ENCODE results near the gene TUBE1.
"Not testable (repeated sequence)": the region's sequence is repeated elsewhere in the genome, so short reads cannot be mapped to it uniquely, and the experiment has no call there.

TUBE1 gene

DNA sequence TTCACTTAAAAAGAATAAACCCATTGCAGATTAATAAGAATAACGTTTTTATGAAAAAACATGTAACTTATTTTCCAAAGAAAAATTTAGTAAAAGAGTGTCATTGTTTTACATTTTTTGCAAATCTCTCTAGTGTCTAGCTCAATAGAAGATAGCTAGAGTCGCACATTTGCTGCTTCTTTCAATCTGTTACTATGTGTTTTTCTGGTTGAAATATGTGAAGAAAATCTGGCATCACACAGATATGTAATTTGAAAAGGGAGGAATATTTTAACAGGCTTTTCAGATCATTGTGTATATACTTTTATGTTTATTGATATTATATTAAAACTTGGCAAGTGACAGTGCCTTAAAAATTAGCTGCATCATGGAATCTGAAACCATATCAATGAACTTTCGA lies 24.3 kb downstream of the TUBE1 start:
- DNase-seq (ENCODE audit: low spot score) = no peak

DNA sequence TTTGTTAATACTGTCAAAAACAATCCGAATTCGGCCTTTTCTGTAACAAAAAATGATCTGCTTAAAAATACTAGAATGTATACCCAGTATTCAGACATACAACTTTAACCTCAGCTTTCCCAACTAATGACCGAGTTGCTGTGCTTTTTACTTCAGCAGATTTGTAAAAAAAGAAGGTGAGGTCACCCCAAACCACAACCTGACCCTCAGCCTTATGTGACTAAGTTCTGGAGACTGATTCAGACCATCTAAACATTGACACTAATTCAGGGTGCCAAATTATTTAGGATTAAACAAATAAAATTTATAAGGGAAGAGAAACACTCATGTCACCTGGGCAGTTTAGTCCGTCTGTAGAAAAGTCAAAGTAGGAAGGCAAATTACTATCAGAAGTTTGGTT lies 25.7 kb downstream of the TUBE1 start:
- no peak for DNase-seq (ENCODE audit: low spot score)

DNA sequence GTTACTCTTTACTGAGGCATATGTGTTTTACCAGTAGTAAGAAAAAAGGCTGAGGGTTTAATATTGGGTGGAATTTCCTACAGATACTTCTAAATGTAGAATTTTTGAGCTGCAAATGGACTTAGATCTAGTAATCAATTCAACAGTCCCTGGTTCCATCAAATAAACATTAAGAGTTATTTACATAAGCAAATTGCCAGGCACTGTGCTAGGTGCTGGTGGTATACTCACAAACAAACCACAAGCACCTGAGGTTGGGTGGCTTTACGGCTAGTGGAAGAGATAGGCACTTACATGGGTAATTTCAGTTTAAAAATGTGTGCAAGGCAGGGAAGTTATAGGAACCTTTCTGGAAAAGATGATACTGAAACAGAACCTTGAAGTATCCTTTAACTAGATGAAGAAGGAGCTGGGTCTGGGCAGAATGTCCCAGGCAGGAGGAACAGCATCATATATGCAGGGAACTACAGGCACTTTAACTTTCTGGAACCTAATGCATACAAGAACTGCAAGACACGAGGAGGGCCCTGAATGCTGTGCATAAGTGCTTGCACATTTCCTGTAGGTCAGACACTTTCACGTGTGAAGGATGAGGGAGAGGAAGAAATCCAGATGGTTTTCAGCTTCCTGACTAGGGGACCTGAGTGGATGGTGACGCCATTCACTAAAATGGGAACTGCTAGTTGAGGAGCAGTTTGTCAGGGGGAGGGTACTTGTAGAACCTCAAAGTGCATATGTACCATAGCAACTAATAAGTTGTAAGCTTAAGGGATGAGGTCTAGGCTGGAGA lies 28.8 kb downstream of the TUBE1 start:
- no peak for DNase-seq (ENCODE audit: low spot score)

DNA sequence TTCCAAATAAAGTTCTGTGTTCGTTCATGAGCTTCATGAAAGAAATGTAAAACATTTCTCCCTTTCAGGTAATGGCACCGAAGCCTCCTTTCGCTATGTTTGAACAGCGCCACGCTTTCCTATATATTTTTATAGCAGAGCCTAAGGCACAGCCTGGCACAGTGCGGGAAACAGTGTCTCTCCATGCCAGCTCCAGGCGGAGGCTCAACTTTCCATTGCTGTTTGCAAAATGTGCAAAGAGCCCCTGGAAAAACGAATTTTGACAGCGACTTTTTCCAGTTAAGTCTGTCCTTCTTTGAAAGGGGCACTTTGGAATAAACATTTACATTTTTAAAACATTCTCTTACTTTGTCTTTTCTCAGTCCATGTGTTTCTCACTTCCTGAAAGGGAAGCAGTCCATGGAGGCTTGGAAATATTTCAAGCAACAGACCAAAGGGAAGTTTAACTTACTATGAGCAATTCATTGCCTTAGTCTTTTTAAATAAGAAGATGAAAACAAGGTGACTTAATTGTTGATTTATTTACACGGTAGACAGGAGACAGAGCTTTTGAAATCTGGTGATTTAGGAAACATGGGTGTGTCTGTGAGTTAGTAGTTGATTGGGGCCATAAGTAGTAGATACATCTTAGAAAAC lies 32.6 kb downstream of the TUBE1 start:
- DNase-seq (ENCODE audit: low spot score) = no peak

DNA sequence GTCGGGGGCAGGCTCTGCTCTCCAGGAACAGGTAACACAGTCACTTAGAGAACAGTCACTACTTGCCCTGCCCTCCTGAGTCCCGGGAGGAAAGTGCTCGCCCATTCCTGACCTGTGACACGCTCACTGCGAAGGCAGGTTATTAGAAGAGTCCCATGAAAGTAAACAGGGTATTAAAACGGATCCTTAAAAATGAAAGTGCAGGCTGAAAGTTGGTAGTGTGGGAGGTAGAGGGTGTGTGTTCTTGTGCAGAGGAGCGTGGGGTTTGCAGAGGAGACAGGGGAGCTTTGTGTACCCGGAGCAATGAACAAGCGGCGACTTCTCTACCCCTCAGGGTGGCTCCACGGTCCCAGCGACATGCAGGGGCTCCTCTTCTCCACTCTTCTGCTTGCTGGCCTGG lies 33.3 kb downstream of the TUBE1 start, which contains the start of gene CCN6:
Gene CCN6, plus strand, starts transcription at position 104 of the 400 bp plus-strand sequence. Its CDS starts 254 bp downstream, at position 358.
- DNase-seq (ENCODE audit: low spot score) = no peak

DNA sequence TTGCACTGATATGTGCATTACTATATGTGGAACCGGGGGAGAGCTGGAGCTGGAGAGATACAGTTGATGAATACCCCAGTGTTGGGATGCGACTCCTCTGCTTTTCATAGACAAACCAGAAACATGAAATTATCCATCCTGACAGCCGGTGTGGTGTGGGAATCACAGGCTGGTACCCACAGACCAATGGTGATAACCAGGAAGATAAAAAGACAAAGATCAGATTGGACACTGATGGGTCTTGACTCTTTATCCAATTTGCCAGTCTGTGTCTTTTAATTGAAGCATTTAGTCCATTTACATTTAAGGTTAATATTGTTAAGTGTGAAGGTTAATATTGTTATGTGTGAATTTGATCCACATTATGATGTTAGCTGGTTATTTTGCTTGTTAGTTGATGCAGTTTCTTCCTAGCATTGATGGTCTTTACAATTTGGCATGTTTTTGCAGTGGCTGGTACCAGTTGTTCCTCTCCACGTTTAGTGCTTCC lies 36.0 kb downstream of the TUBE1 start:
- DNase-seq (ENCODE audit: low spot score) = not testable (repeated sequence)

DNA sequence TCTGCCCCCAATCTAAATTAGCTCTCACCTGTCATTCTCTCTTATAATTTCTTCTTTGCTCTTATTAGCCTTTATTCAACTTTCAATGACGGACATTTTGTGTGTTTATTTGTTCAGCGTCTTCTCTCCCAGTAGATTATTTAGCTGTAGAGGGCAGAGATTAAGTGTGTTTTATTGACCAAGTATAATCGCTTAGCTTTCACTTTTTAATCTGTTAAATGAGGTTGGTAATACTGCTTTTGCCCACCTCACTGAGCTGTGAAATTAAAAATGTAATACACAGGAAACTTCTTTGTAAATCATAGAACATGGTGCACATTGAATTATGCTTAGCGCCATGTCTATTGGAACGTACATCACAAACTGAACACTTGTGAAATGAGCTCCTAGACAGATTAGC lies 36.9 kb downstream of the TUBE1 start:
- DNase-seq (ENCODE audit: low spot score) = no peak

DNA sequence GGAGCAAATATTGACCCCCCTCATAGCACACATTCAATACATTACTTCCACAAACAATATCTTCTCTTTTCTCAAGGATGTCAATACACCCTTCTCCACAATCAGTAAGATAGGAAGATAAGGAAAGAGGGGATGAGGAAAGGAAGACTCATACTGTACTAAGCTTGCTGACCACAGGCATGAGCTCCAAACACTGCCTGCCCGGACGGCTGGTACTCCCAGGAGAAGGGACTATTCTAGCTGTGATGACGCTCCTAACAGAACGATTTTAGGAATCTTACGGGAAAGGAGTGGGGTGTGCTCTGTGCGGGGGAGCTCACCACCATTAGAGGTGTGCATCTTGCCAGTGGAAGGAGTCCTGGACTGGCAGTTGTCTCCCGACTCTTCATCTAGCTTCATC lies 37.3 kb downstream of the TUBE1 start:
- DNase-seq (ENCODE audit: low spot score) = no peak

DNA sequence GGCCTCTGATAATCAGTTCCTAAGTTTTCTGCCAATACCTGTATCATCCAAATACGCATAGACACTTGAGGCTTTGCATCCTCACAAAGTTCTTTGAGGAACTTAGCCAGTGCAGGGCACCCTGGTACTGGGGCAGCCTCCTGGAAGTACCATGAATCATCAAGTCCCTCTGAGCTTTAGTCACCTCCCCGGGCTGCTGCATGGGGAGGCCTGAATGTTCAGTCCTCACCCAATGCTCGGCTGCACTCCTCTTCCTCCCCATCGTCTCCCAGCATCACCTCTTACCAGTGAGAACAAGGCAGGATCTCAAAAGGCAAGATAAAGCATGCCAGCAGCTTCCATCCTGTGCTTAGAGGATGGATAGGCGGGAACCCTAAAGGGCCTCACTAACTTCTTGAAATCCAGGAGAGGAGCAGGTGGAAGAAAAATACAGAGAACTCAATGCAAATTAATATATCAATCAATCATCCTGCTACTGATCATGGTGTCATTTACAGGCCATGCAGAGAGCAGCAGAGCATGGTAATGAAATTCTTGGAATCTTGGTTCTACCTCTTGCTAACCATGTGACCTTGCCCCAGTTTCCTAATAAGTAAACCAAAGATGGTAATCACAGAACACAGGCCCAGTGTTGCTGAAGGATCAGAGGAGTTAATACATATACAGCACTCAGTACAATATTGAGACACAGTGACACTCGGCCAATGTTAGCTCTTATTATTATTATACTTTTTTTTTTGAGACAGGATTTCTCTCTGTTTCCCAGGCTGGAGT lies 38.1 kb downstream of the TUBE1 start:
- no peak for DNase-seq (ENCODE audit: low spot score)

DNA sequence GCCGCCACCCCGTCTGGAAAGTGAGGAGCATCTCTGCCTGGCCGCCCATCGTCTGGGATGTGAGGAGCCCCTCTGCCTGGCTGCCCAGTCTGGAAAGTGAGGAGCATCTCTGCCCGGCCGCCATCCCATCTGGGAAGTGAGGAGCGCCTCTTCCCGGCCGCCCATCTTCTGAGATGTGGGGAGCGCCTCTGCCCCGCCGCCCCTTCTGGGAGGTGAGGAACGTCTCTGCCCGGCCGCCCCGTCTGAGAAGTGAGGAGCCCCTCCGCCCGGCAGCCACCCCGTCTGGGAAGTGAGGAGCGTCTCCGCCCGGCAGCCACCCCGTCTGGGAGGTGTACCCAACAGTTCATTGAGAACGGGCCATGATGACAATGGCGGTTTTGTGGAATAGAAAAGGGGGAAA lies 39.8 kb downstream of the TUBE1 start:
- not testable (repeated sequence) for DNase-seq (ENCODE audit: low spot score)

DNA sequence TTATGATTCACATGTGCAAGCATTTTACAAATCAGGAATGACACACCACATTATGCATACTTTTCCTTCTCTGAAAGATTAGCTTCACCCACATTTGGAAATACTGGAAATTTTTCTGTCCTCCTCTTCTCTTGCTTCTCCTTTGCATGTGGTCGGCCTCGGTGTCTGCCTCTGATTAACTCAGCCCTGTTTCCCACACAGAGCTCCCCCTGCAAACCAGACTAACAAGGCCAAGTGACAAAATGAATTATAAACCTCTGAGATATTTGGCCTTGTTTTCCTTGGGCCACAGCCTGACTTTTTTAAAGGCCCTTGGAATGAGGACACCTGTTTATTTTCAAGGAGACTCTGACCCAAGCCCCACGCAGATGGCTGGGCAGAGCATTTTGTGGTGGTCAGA lies 42.4 kb downstream of the TUBE1 start:
- DNase-seq (ENCODE audit: low spot score) = no peak

DNA sequence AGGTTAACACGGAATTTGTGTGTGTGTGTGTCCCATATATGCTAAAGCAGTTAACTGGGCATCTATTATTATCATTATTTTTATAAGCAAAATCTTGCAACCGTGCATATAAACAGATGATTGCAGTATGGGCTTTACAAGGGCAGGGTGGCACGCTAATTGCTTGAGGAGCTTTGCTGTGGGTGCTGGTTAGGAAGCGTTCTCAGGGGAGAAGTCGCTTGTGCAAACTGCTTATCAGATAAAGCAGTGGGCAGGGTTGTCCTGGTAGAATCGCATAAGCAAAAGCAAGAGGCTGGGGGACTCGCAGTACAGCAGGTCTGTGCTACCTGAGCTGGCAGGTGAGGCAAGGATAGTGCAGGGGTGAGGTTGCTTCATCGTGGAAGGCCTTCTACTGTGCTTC lies 43.1 kb downstream of the TUBE1 start:
- DNase-seq (ENCODE audit: low spot score) = no peak

DNA sequence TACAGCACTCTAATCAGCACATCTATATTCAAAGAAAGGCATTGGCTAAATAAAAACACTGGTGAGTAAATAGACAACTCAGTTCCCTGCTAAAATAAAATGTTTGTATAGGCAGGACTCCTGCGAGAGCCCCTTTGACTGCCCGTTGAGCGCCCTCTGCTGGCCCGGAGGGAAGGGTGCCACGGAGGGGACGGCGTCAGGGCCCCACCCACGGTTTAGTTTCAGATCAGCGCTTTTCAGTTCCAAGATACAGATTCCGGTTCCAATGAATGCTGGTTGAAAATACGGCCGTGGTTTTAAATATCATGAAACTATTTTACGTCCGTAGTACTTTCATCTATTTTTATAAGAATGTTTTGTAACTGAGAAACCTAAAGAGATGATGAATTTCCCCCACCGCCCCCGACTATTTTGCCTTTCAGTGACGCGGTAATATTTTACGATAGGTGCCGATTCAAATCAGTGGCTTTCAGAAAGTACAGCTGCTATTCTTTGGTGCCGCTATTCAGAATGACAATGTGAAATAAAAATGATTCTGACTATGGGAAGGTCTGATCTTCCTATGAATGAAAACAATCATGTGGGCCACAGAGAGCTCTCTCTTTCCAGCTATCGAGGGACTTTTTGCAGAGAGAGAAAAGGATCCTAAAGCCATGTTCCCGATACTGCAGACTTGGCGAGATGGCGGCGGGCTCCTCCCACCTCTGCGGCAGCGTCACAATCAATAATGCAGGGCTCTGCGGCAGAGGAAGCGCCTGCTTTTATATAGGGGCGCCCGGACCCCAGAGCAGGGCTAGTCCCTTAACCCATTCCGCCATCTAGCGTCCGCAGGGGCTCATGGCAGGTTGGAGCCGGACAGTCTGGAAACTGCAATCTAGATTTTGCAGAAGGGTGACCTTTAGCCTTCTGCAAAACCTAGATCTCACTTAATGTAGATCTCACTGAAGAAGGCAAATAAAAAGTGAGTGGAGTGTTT lies 44.0 kb downstream of the TUBE1 start:
- peak; percentile 90 for DNase-seq (ENCODE audit: low spot score)

DNA sequence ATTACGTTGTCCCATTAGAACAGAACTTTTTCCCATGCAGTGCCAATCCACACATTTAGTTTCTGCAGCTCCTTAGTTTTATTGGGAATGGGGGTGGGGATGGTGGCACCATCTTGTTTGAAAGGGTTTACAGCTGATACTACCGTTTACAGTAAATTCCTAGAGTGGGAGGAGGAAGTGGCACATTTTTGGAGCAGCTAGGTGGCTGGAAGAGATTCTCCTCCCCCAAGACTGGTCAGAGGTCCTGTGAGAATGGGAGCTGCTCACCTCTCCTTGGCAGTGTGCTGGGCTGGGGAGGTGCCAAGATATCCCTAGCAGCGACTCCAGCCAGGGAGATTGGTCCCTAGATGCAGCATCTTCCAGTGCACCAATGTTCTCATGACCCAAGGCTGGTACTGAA lies 45.7 kb downstream of the TUBE1 start:
- no peak for DNase-seq (ENCODE audit: low spot score)

DNA sequence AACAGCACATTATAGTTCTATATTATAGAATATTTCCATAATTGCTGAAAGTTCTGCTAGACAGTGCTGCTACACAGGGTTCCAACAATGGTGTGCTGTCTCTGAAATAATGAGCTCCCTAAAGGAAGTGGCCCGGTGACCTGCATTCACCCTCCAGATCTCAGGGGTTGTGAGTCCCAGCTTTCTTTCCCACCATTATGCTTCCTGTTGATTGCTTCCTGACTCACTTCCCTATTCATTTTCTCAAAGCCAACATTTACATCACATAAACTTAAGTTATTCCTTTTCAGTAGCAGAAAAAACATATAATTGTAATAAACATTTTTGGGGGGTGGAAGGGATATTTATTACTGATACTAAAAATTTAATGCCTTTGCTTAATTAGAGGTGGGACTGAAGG lies 46.3 kb downstream of the TUBE1 start:
- DNase-seq (ENCODE audit: low spot score) = no peak

DNA sequence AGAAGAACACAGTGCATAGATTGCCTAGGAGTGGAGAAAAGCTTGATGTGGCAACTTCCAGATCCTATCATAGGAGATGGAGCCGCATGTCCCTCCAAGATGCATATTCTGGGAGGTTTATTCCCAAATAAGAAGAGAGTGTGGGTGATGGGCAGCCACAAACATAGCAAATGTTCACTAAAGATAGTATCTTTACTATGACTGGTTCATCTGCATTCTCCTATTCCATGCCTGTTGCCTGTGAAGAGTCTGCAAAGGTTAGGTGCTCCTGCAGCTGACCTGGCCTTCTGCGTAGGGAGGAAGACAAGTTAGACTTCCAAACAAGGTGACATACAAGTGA lies 47.9 kb downstream of the TUBE1 start:
- no peak for DNase-seq (ENCODE audit: low spot score)

DNA sequence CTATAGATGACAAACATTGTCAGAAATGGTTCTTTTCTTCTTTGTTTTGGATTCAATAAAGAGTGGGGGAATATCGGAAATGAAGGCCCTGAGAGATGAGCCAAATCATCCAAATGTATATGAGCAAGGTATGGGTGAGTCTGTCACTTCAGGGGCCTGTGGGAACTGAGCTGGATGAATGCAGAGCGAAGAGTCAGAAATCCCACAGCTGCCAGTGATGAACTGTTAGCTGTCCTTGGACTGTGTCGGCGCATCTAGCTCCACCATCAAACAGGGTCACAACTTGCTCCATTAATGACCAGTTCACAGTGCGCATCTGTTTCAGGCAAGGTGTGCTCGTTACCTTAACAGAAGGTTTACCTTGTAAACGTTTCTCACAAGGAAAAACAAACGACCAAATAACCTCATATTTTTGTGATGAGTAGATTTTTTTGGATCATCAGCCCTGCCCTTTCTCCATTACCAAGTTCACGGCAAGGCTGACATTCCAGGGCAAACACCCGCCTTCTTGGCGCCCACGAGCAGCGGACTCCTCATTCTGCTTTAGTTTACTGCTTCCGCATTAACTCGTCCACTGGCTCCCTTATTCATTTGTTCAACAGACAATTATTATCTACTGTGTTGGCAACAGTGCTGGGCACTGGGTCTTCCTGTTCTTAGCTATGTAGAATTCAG lies 48.4 kb downstream of the TUBE1 start:
- DNase-seq (ENCODE audit: low spot score) = no peak

DNA sequence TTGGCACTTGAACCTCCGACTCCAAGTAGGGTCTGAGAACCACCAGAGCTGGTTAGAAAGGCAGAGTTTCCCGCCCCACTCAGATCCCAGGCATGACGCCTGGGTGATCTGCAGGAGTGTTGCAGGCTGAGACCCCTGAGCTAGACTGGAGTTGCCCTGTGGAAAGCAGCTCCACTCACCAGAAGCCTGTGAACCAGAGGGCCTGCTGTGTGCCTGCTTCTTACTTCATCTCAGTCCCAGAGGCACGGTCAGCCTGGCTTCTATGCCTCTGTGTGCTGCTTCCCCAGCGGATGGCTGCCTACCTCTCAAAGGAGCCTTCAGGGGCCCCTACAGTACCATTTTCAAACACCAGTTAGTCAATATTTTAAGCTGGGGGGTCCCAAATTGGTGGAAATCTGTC lies 49.0 kb downstream of the TUBE1 start:
- no peak for DNase-seq (ENCODE audit: low spot score)

DNA sequence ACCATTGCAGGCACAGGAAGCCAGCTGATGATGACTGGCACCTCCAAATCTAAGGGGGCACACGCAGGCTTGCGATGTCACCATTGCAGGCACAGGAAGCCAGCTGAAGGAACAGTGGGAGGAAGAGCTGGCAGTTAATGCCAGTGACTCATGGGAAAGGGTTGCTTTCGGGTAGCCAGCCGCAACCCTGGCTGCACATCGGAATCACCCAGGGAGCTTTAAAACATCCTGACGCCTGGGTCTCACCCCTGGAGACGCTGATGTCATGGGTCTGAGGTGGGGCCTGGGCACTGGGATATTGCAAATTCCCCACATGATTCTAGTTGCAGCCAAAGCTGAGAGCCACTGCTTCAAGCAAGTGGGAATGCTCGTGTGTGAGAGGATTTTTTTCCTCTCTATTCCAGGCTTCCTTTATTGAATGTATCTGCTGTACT lies 49.5 kb downstream of the TUBE1 start:
- no peak for DNase-seq (ENCODE audit: low spot score)

DNA sequence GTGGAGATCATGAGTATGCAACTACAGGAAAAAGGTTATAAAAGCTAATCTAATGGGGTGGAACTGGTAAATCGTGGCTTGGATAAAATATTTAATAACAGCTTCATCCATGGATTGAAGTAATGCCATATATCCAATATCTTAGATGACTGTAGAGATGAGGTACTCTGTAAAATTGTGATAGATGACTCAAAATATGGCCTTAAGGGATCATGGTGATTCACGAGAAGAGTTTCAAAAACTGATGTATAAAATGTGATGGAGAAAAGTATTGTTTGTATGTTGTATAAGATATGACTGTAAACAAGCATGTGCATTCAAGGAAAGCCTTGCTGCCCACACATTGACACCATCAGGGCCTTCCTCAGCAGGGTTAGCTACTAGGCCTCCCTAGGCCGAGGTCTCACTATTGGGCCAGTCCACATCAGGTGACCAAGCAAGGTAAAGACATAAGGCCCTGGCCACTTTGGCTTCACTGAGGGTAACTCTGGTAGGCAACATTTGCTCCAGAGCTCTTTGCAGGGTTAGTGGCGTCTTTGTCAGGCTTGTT lies 51.1 kb downstream of the TUBE1 start:
- DNase-seq (ENCODE audit: low spot score) = no peak

DNA sequence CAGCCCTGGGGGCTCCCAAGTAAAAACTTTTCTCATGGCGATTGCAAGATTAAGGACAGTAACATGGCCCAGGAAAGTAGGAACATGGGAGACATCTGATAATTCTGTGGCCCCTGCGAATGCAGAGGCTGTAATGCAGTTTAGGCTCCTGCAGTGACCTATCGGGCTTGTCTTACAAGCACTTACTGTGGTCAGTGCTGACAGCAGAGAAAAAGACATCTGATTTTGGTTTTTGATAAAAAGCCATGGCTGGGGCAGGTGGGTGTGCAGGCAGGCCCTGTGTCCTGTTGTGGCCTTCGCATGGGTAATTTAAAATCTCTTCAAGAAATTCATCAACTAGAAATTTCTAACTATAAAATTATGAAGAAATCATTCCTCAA lies 52.7 kb downstream of the TUBE1 start:
- no peak for DNase-seq (ENCODE audit: low spot score)

Measured in CD4-positive, alpha-beta T cell treated with Interleukin-6 at 100 ng/mL for 8 hours (primary cell).